HG03460 (cell line): ENCODE measurements around the gene SEMA4G.

Experiments
- ATAC-seq: cut with Tn5 transposase; IDR thresholded peaks from one replicate; pipeline ENCODE4 v1.9.1; 2021; ENCODE audit not compliant: unreplicated experiment

SEMA4G gene

GRCh38 chr10:100969187-100970075, at the start of gene SEMA4G:
Gene SEMA4G, plus strand, starts transcription at chr10:100969504. Its CDS starts 3,409 bp downstream, at chr10:100972913.
- ATAC-seq = no peak

GRCh38 chr10:100923580-100923979, 45.7 kb upstream of the SEMA4G start:
- ATAC-seq = no peak

- ATAC-seq = no peak
Observed at GRCh38 chr10:100927266-100927665, 42.0 kb upstream of the SEMA4G start.

- ATAC-seq = no peak
Observed at GRCh38 chr10:100928039-100928438, 41.3 kb upstream of the SEMA4G start.

GRCh38 chr10:100930368-100930767, 38.9 kb upstream of the SEMA4G start:
- ATAC-seq = no peak

- ATAC-seq = no peak
Observed at GRCh38 chr10:100934084-100934659, 35.1 kb upstream of the SEMA4G start.

GRCh38 chr10:100939763-100940344, 29.4 kb upstream of the SEMA4G start:
- no peak for ATAC-seq

- ATAC-seq = no peak
Observed at GRCh38 chr10:100942229-100942628, 27.1 kb upstream of the SEMA4G start.

- no peak for ATAC-seq
Observed at GRCh38 chr10:100943508-100943907, 25.8 kb upstream of the SEMA4G start.

- no peak for ATAC-seq
Observed at GRCh38 chr10:100945754-100946153, 23.6 kb upstream of the SEMA4G start.

- no peak for ATAC-seq
Observed at GRCh38 chr10:100948916-100949315, 20.4 kb upstream of the SEMA4G start.

GRCh38 chr10:100960251-100960650, 9.1 kb upstream of the SEMA4G start:
- no peak for ATAC-seq

GRCh38 chr10:100962351-100963080, 6.8 kb upstream of the SEMA4G start:
- no peak for ATAC-seq

GRCh38 chr10:100963826-100964225, 5.5 kb upstream of the SEMA4G start:
- no peak for ATAC-seq

- ATAC-seq = no peak
Observed at GRCh38 chr10:100965820-100966219, 3.5 kb upstream of the SEMA4G start.

GRCh38 chr10:100966887-100967286, 2.4 kb upstream of the SEMA4G start:
- ATAC-seq = no peak

- no peak for ATAC-seq
Observed at GRCh38 chr10:100967332-100967731, 2.0 kb upstream of the SEMA4G start.

- ATAC-seq = no peak
Observed at GRCh38 chr10:100968062-100968736, 1.1 kb upstream of the SEMA4G start.

- no peak for ATAC-seq
Observed at GRCh38 chr10:100968863-100969186, 479 bp upstream of the SEMA4G start.

GRCh38 chr10:100970076-100970913, 991 bp downstream of the SEMA4G start:
- no peak for ATAC-seq
